Endothelial cell of umbilical vein (primary cell): Measurements from ENCODE around the gene CNNM2. TPM values are rescaled to one million over a fixed set of nuclear protein-coding genes. Genes with fewer than 3 reads are reported as not detected.

Experiments used
- BruUV-seq: library from RNA; stranded (reverse); fragments of 400-500 nt; replicated peaks from 2 replicates; lab custom pipeline; 2021; lab: Mats Ljungman, UMichigan
- CTCF ChIA-PET: fragments of 300-600, 350-600 bp; sonication (Branson Sonifier 250); formaldehyde crosslinking; loops from one replicate; lab custom pipeline; 2021; ENCODE audit warnings: antibody characterized with exemption, inconsistent platforms; lab: Charles Lee
- POLR2A ChIA-PET: fragments of 300-600, 350-600 bp; sonication (Branson Sonifier 250); formaldehyde crosslinking; loops from one replicate; lab custom pipeline; 2021; ENCODE audit warnings: antibody characterized with exemption, inconsistent platforms; lab: Charles Lee
- DNase-seq: peaks from one replicate; pipeline ENCODE4 v3.0.0-alpha.2; 2011; ENCODE audit warnings: low read depth, low spot score
- FAIRE-seq: peaks from 2 replicates; lab custom pipeline; 2011; peaks lifted over from hg19 to GRCh38; lab: Jason Lieb, UNC
- H2AFZ ChIP-seq: 2 replicates; pipeline ENCODE4 v1.6.0; 2012; ENCODE audit warnings: low read depth, low read length, control low read depth, inconsistent platforms
- H3K27ac ChIP-seq: 2 replicates; pipeline ENCODE4 v1.5.1; 2011; ENCODE audit warnings: low read depth, mild to moderate bottlenecking, control low read depth, low read length, moderate library complexity; ENCODE audit not compliant: insufficient read depth
- H3K27me3 ChIP-seq, 2 experiments: 2 replicates each; pipeline versions ENCODE4 v1.6.0 to v1.6.1; 2011; ENCODE audit warnings: low read length in 2 of 2, mixed read lengths in 1 of 2; ENCODE audit not compliant: control insufficient read depth in 2 of 2, insufficient read depth in 2 of 2
- H3K36me3 ChIP-seq, 2 experiments: 2 replicates in 1 of 2; 3 replicates in 1 of 2; pipeline ENCODE4 v1.5.1; 2011; ENCODE audit warnings: low read length in 2 of 2, mild to moderate bottlenecking in 1 of 2, moderate library complexity in 1 of 2; ENCODE audit not compliant: control insufficient read depth in 2 of 2, insufficient read depth in 2 of 2; ENCODE audit errors: extremely low read depth in 1 of 2
- H3K4me1 ChIP-seq: 3 replicates; pipeline ENCODE4 v1.5.1; 2011; ENCODE audit warnings: mild to moderate bottlenecking, low read length; ENCODE audit not compliant: control insufficient read depth, insufficient read depth; ENCODE audit errors: extremely low read depth
- H3K4me2 ChIP-seq: 2 replicates; pipeline ENCODE4 v1.6.1; 2011; ENCODE audit warnings: low read length, control low read depth, mixed read lengths; ENCODE audit not compliant: insufficient read depth
- H3K4me3 ChIP-seq, 3 experiments: fragments of 200-600 bp in 1 of 3; sonication (generic), shearing (Covaris generic) in 1 of 3; replicated peaks in 1 of 3; 2 replicates each; pipeline ENCODE4 v1.5.1; 2011 to 2016; ENCODE audit warnings: control low read depth in 3 of 3, low read length in 3 of 3, mild to moderate bottlenecking in 2 of 3, inconsistent platforms in 1 of 3, low read depth in 1 of 3, moderate library complexity in 1 of 3; ENCODE audit not compliant: insufficient read depth in 1 of 3
- H3K79me2 ChIP-seq: 2 replicates; pipeline ENCODE4 v1.6.0; 2012; ENCODE audit warnings: low read length, inconsistent platforms; ENCODE audit not compliant: control insufficient read depth, insufficient read depth
- H3K9ac ChIP-seq: replicated peaks from 2 replicates; pipeline ENCODE3; 2011; ENCODE audit warnings: low read length, control low read depth; ENCODE audit not compliant: insufficient read depth; ENCODE audit errors: extremely low read depth
- H3K9me1 ChIP-seq: replicated peaks from 3 replicates; pipeline ENCODE4 v1.6.0; 2011; ENCODE audit warnings: mild to moderate bottlenecking, low read length; ENCODE audit not compliant: control insufficient read depth, insufficient read depth; ENCODE audit errors: extremely low read depth
- H3K9me3 ChIP-seq: replicated peaks from 2 replicates; pipeline ENCODE4 v1.5.1; 2012; ENCODE audit warnings: low read length, inconsistent platforms; ENCODE audit not compliant: control insufficient read depth, insufficient read depth
- H4K20me1 ChIP-seq: replicated peaks from 2 replicates; pipeline ENCODE3; 2011; ENCODE audit warnings: mild to moderate bottlenecking, low read length; ENCODE audit not compliant: control insufficient read depth, insufficient read depth; ENCODE audit errors: extremely low read depth
- CTCF ChIP-seq, 2 donors: IDR thresholded peaks; 1 replicate in 1 of 2; 2 replicates in 1 of 2; pipeline ENCODE4 v1.5.1; 2011; ENCODE audit warnings: low read length in 2 of 2, mild to moderate bottlenecking in 2 of 2, moderate library complexity in 2 of 2, control low read depth in 1 of 2, inconsistent platforms in 1 of 2, low read depth in 1 of 2; ENCODE audit not compliant: insufficient read depth in 1 of 2; ENCODE audit errors: extremely low read depth in 1 of 2
- EZH2 ChIP-seq: IDR thresholded peaks from 2 replicates; pipeline ENCODE4 v1.6.1; 2012; ENCODE audit warnings: borderline replicate concordance, low read depth, mild to moderate bottlenecking, moderate library complexity, low read length, inconsistent platforms; ENCODE audit not compliant: severe bottlenecking
- FOS ChIP-seq: IDR thresholded peaks from 2 replicates; pipeline ENCODE4 v1.6.1; 2011; ENCODE audit warnings: mild to moderate bottlenecking, low read length, moderate library complexity, borderline replicate concordance; ENCODE audit not compliant: insufficient read depth
- GATA2 ChIP-seq: IDR thresholded peaks from 2 replicates; pipeline ENCODE4 v1.7.0; 2011; ENCODE audit warnings: low read depth, mild to moderate bottlenecking, moderate library complexity, mixed read lengths, low read length; ENCODE audit not compliant: insufficient read length, insufficient read depth
- JUN ChIP-seq: IDR thresholded peaks from 2 replicates; pipeline ENCODE4 v1.6.1; 2011; ENCODE audit warnings: borderline replicate concordance, low read depth; ENCODE audit not compliant: insufficient read length, insufficient read depth
- MAX ChIP-seq: IDR thresholded peaks from 2 replicates; pipeline ENCODE4 v1.6.1; 2011; ENCODE audit not compliant: insufficient read depth, insufficient read length
- MYC ChIP-seq: IDR thresholded peaks from one replicate; pipeline ENCODE4 v1.6.1; 2011; ENCODE audit warnings: mild to moderate bottlenecking, low read depth, low read length
- POLR2A ChIP-seq: IDR thresholded peaks from 2 replicates; pipeline ENCODE4 v1.6.1; 2012; ENCODE audit warnings: low read depth, mild to moderate bottlenecking, control low read depth, low read length
- POLR2AphosphoS5 ChIP-seq: IDR thresholded peaks from 2 replicates; pipeline ENCODE4 v1.6.1; 2012; ENCODE audit warnings: low read depth, mild to moderate bottlenecking, control low read depth, low read length, moderate library complexity; ENCODE audit not compliant: insufficient read depth
- dilution Hi-C: fragments of 300-500 bp; cut with MboI; formaldehyde crosslinking; loops from one replicate; pipeline ENCODE4 v1.15.0; 2019; ENCODE audit warnings: low sequenced_read_pairs; ENCODE audit not compliant: extremely low pct_ligation_motif_present
- intact Hi-C: fragments of 100-400 bp; cut with micrococcal nuclease; formaldehyde crosslinking; loops from one replicate; pipeline ENCODE4 v1.10.0; 2022
- polyA plus RNA-seq, 4 experiments: library from polyadenylated mRNA; depleted of rRNA in 3 of 4; stranded (reverse) in 3 of 4; unstranded in 1 of 4; fragments of >200 nt; gene quantifications; 2 replicates each; pipeline versions ENCODE4 v1.2.1 to v1.2.3, GENCODE V29; 2011 to 2012; ENCODE audit warnings: missing spikeins in 1 of 4
- total RNA-seq: library from RNA; stranded (reverse); gene quantifications from 2 replicates; pipeline ENCODE4 v1.2.3, GENCODE V29; 2021

The CNNM2 gene
- total and polyA plus RNA-seq, 2 donors (not counting 3 experiments of a cell fraction or from before 2014, with no cell fraction given), result 1.9 to 3.0 TPM

GRCh38 chr10:102941401-102941800 lies 23.3 kb downstream of the CNNM2 start:
- H3K4me3 ChIP-seq, result no peak overlapping the region
- H3K9me3 ChIP-seq, result no peaks in the 10 kb centered on the region
- no peak overlapping the region for H3K4me2 ChIP-seq
- FAIRE-seq (no peak), DNase-seq (no peak)
- no peaks in the 10 kb centered on the region for H3K36me3 ChIP-seq
- H4K20me1 ChIP-seq, result no peaks in the 10 kb centered on the region
- dilution Hi-C loops, result no loop called here
- BruUV-seq, result no TSS peak
- ChIA-PET CTCF (no interaction called here), POLR2A (no interaction called here)
- H3K9ac ChIP-seq, result no peak overlapping the region
- no peaks in the 10 kb centered on the region for H3K79me2 ChIP-seq
- no peaks in the 10 kb centered on the region for H3K9me1 ChIP-seq
- TF ChIP-seq MYC, result no peak
- TF ChIP-seq POLR2AphosphoS5, result no peak
- no peak for TF ChIP-seq EZH2
- no peak for TF ChIP-seq POLR2A
- TF ChIP-seq MAX, result no peak
- no peak for TF ChIP-seq FOS
- TF ChIP-seq JUN, result no peak
- no peak for TF ChIP-seq GATA2
- no peak for TF ChIP-seq CTCF (IDR thresholded peaks at IDR 0.05; ENCODE audit: extremely low read depth in 1 of 2, insufficient read depth in 1 of 2, low read depth in 1 of 2, low read length in 2 of 2)
- peaks cover 0 to 5% of the 10 kb centered on the region in 2 experiments for H3K27me3 ChIP-seq
- H3K4me1 ChIP-seq, result no peaks in the 10 kb centered on the region
- no peak overlapping the region for H3K27ac ChIP-seq
- H2AFZ ChIP-seq, result no peak overlapping the region
- intact Hi-C loops, result no loop called here
